GM21723 (cell line): ENCODE data around the gene PTPRN2.
"Not testable (repeated sequence)": the region's sequence is repeated elsewhere in the genome, so short reads cannot be mapped to it uniquely, and the experiment has no call there.

ENCODE experiments used
- ATAC-seq: cut with Tn5 transposase; IDR thresholded peaks from one replicate; pipeline ENCODE4 v1.9.1; 2021; ENCODE audit warnings: mild to moderate bottlenecking, moderate library complexity; ENCODE audit not compliant: unreplicated experiment

The PTPRN2 gene

DNA sequence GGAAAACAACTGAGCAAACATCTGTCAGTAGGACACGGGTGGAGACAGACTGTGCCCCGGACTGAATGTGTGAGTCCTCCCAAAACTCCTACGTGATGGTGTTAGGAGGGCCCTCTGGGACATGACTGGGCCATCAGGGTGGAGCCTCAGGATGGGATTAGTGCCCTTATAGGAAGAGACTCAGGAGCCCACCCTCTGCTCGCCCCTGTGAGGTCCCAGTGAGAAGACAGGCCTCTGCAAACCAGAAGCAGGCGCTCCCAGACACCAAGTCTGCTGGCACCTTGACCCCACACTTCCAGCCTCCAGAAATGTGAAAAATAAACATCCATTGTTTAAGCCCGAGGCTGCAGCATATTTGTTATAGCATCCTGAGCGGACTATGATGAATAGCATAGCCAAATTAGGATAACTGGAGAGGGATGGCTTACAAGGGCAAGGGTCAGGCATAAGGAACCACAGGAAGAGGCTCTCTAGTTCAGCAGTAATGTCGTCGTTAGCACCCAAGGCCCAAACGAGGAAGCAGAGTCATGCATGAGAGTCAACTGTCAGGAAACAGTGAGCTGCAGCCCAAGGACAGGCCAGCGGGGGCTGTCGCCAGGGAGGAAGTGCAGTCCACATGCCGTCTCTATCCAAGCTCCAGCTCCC, 50.6 kb downstream of the PTPRN2 start:
- ATAC-seq: no peak

DNA sequence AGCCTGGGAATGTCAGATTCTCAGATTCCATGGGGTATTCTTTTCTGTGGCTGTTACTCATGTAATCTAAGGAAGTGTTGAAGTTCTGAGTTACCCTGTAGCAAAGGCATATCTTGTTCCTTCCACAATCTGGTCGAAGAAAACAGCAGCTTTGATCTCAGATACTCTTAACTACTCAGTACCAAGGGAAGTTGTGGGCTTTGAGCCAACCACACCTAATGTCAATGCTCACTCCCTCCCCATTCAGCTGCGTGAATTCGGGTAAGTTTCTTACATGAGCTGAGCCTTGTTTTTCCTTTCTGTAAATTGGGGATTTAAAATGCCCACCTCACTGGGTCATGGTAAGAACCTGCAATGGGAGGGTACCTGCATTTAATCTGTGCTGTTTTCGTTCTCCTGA, 52.5 kb downstream of the PTPRN2 start:
- ATAC-seq: no peak

DNA sequence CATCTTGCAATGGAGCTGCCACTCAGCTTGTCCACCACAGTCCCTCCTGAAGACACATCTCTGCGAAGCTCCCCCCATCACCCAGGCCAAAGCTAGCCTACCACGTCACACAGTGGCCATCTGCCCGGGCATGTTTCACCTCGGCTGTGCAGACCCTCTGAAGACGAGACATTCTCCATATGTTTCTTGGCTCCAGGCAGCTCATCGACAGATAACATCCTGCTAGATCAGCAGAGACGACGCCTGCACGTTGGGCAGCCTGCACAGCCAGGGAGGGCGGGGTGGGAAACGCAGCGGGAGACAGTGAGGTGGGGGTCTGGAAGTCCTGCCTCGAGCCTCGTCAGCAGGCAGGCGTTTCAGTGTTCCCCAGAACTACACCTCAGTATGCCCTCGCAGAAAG, 53.0 kb downstream of the PTPRN2 start:
- ATAC-seq: no peak

DNA sequence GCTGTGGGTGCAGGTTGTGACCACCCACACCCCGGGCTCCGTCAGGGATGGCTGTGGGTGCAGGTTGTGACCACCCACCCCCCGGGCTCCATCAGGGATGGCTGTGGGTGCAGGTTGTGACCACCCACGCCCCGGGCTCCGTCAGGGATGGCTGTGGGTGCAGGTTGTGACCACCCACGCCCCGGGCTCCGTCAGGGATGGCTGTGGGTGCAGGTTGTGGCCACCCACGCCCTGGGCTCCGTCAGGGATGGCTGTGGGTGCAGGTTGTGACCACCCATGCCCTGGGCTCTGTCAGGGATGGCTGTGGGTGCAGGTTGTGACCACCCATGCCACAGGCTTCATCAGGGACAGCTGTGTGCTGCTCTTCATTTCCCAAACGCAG, 53.5 kb downstream of the PTPRN2 start:
- ATAC-seq: not testable (repeated sequence)

DNA sequence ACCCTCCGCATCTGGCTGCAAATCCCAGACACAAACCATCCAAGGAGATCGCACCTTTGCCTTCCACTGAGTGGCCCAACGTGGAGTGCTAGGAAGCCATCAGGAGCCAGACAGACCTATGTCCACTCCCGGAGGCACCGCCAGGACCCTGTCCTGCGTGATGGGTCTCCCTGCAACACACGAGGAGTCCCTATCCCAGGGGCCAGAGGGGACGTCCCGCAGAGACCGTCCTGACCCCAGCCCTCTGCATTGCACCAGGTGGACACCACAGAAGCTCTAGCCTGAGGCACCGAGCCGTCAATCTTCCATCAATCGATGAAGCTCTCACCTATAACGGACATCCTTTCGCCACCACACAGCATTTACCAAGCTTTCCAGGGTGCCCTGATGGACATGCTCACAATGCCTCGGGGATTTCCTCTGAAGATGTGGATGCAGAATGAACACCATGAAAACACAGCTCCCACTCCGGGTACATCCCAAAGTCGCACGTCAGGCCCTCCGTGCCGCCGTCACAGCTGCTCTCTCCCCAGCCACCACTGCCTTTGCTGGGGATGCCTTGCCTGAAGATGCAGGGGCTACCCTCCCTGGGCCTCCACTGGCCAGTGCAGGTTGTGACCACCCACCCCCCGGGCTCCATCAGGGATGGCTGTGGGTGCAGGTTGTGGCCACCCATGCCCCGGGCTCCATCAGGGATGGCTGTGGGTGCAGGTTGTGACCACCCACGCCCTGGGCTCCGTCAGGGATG, 54.1 kb downstream of the PTPRN2 start:
- no peak for ATAC-seq

DNA sequence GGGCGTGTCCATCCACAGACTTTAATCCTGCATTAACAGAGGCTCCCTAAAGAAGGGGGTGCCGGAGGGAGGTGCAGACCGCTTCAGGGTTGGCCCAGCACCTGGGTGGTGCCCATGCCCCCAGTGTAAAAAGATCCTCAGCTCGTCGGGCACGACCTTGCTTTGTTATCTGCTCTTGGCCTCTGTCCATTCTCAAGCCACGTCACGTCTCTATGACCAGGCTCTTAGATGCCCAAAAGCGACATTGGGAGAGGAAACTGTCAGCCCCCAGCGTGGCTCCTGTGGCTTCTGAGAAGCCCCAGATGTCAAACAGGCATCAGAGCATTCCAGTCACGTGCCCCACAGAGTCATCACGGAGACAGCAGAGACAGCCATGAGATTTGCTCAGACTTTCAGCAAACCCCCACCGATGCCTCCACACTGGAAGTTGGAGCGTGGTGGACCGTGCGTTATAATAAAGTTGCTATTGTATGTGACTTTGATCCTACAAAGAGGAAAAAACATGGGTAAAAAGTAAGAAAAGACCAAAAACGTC, 55.5 kb downstream of the PTPRN2 start:
- no peak for ATAC-seq

DNA sequence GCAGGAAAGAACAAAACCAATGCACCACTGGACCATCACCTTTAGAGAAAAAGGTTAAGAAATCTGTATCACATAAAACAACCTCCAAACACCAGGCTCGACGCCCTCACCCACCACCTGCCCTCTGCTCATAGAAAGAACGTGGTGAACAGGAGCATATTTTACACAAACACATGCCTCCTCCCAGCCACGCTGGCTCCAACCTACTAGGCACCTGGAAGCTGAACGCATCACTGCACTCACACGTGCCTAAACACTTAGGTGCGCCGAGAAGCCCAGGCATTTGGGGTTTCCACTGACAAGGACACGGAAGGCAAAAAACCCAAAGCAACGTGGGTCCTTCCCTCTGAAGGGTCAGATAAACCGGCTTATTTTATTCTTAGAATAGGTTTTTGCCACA, 56.0 kb downstream of the PTPRN2 start:
- no peak for ATAC-seq

DNA sequence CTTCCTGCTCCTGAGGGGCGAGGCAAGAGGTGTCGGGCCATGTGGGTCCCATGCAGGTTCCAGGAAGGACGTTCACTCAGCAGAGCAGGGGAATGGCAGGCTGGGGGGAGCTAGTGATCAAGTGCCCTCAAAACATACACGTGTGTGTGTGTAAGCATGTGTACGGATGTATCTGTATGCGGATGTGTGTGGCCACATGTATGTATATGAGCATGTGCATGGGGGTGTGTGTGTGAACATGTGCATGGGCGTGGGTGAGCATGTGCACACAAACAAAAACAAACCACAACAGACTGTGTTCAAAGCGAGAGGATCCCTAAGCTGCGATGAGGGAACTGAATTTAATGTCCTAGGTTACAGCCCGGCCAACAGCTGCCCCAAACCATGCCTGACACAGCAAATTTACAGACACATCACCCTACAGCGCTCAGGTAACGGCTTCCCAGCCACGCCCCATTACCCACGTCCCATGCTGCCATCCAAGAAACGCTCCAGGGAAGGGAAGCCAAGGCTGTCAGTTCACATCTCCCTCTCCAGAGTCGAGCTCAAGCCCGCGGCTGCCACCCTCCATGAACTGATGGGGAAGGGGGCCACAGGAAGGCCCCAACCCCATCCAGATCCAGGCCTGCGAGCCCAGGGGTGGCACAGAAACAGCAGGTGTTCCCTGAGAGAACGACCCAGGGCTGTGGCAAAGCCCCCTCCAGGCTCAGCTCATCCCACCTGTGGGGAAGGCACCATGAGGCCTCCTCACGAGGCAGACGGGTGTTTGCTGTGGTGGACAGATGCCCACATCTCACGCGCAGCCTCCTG, 56.6 kb downstream of the PTPRN2 start:
- ATAC-seq: no peak

DNA sequence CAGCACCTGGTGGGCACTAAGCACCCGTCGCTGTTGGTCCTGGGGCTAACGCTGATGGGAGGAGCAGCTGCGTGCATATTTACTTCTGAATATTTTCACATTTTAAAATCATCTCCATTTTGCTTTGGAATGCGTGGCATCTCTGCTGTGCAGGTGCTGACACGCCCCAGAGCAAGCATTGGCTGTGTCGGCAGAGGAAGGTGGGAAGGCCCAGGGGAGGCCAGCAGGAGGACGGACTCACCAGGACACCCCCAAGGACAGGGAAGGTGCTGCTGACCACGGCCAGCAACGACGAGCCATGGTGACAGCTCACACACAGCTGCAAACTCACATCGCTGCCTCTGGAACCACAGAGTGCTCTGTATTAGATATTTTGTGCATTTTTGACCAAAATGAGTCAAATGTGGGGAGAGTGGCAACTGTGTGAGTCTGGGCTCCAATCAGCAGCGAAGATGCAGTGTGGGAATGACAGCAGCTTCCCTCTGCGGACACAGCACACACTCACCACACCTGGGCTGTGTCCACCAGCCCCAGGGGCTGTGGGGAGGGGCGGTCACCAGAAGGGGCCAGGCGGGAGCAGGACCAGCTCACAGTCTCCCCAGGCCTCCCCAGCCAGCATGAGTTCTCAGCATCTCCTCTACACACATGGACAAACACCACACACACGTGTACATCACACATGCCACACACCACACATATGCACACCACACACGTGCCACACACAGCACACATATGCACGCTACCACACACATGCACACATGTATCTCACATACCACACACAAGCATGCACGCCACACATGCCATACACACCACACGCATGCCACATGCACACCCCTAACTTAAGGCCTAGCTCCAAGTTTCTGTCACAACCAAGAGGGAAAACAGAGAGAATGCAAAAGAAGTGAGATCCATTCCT, 58.2 kb downstream of the PTPRN2 start:
- no peak for ATAC-seq

DNA sequence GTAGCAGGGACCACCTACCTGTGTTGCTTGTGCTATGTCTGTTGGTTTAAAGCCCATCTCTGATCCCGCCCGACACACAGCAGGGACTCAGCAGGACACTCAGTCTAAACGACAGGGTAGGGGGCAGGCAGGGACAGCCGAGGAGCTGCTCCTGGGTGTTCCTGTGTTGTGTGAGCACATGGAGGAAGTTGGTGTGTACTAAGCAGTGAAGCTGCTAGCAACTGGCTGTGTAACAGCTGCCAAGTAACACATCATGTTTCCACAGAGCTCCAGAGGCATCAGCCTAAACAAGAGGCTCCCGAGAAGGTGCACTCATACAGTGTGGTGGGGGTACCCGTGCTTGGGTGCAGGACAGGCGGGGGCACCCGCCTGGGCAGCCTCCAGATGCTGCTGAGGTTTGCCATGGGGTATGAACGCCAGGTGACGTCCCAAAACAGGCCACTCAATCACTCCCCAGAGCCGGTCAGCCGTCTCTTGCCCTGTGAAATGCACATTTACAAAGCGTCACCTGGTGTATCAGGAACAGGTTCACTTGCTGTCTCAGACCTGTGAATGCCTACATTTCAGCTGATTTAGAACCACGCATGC, 59.6 kb downstream of the PTPRN2 start:
- no peak for ATAC-seq

DNA sequence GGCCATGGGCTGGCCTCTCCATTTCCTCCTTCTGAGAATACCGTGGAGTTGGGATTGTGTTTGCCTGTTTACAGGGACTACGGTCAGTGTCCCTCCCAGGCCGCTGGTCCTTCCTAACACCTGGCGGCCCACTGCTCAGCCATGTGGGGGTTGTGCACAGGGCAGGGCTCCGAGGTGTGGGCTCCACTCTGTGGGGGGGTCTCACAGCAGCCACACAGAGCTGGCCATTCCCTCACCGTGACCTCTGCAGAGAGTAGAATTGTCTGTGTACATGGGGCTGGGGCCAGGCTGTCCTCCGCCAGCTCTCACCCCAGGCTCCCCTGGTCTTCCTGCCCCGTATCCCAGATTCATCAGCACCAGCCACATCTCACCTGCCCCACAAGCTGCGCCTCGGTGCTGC, 60.1 kb downstream of the PTPRN2 start:
- no peak for ATAC-seq

DNA sequence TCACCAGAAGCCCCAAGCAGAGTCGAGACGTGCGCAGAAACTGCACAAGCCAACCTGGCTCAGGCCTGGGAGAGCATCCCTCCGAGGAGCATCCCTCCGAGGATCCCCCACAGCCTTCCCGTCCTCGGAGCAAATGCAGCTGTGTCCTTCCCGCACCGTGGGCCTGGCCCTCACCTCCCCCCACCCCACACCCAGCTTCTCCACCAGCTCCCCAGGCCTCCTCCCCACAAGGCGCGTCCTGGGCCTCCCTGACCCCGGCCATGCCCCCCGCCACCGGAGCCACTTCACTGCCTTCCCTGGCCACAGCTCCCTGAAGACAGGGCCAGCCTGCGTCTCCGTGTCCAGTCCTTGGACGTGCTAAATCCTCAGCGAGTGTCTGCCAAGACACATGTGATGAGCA, 60.6 kb downstream of the PTPRN2 start:
- ATAC-seq: no peak

DNA sequence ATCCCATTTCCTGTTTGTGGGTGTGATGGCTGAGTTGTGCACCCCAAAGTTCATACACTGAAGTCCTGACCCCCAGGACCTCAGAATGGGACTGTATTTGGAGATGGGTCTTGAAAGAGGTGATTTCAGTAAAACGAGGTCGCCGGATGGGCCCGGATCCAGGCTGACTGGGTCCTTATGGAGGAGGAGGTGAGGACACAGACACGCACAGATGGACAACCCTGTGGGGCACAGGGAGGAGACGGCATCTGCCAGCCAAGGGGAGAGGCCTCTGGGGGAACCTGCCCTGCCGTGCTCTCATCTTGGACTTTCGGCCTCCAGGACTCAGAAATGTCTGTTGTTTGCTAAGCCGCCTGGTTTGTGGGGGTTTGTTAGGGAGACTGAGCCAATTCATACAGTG, 61.1 kb downstream of the PTPRN2 start:
- no peak for ATAC-seq

DNA sequence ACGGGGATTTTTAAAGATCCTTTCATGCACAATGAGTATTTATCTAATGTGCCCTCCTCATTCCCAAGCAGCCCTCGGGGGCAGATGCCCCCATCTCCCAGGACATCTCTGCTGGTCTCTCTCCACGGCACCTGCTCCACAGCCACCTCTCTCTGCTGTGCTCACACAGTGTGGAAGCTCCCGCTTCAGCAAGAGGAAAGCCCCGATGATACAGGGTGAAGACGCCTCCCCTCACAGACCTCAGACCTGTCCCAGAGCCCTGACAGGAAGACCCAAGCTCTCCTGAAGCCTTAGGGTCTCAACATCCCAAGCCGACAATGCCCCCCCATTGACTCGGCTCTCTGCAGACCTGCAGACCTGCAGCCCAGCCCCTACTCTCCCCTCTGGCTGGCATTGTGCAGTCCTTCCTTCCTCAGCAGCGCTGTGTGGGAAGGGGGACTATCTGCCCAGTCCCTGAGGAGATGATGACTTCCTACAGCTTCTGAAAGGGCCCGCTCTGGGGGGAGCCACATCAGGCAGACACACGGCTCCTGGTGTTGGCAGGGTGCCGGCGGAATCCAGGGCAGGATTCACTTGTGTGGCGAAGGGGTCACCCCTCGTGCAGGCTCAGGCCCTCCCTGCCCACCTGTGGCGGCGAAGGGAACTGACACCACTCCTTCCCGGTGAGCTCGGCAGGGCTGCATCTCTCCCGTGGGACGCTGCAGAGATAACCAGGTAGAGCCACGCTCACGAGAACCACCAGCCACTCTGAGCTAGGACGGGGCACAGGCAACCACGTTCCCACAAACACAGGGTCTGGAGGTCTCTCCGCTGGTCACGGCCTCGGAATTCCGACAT, 61.8 kb downstream of the PTPRN2 start:
- ATAC-seq: no peak

DNA sequence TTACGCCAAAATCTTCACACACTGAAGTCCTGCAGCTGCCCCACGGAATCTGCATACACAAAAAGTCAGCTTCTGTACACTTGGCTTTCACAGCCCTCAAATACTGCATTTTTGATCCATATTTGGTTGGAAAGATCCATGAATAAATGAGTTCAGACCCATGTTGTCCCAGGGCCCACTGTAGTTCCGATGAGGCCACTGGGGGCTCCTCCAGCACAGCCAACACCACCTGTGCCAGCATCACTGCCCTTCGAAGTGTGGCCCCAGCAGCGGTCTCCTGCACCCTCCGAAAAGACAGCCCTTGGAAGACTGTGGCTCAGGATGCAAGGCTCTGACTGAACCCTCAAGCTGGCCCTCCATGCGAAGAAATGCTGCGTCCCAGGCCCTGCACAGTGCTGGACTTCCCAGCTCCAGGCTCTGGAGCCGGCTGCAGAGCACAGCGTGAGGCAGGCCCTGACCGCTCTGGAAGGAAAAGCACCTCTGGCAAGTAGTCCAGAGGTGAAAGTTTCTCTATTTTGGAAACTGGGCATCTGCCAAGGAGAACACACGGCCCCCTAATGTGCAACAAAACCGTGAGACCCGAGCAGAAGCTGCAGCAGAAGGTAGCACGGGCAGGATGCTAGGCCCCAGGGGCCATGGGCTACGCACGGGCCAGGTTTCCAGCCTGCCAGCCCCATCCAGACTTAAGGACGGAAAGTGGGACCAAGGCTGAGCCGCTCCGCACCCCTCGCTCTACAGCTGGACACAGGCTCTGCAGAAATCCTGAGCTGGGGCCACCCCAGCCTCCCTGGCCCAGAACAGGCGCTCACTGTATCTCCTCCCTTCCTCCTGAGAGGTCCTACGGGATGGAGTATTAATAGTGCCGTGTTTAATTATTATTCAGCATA, 62.6 kb downstream of the PTPRN2 start:
- no peak for ATAC-seq

DNA sequence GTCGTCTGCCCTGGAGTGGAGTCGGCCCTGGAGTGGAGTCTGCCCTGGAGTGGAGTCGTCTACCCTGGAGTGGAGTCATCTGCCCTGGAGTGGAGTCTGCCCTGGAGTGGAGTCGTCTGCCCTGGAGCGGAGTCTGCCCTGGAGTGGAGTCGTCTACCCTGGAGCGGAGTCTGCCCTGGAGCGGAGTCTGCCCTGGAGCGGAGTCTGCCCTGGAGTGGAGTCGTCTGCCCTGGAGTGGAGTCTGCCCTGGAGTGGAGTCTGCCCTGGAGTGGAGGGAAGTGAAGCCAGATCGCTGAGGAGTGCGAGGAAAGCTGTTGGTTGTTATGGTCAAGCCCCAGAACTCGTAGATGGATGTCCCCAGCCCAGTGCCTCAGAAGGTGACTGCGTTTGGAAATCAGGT, 63.3 kb downstream of the PTPRN2 start:
- ATAC-seq: not testable (repeated sequence)

DNA sequence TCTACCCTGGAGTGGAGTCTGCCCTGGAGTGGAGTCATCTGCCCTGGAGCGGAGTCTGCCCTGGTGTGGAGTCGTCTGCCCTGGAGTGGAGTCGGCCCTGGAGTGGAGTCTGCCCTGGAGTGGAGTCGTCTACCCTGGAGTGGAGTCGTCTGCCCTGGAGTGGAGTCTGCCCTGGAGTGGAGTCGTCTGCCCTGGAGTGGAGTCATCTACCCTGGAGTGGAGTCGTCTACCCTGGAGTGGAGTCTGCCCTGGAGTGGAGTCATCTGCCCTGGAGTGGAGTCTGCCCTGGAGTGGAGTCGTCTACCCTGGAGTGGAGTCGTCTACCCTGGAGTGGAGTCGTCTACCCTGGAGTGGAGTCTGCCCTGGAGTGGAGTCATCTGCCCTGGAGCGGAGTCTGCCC, 63.7 kb downstream of the PTPRN2 start:
- ATAC-seq: not testable (repeated sequence)

DNA sequence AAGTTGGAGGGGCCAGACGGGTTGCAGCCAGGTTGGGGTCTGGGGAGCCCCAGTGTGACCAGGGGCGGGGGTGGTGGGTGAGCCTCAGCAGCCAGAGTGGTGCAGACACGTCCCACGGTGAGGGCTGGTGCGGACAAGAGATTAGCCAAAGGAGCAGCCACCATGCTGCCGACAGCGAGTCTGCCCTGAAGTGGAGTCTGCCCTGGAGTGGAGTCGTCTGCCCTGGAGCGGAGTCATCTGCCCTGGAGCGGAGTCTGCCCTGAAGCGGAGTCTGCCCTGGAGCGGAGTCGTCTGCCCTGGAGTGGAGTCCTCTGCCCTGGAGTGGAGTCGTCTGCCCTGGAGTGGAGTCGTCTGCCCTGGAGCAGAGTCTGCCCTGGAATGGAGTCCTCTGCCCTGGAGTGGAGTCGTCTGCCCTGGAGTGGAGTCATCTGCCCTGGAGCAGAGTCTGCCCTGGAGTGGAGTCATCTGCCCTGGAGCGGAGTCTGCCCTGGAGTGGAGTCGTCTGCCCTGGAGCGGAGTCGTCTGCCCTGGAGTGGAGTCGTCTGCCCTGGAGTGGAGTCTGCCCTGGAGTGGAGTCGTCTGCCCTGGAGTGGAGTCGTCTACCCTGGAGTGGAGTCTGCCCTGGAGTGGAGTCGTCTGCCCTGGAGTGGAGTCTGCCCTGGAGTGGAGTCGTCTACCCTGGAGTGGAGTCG, 64.3 kb downstream of the PTPRN2 start:
- not testable (repeated sequence) for ATAC-seq
